Right lobe of liver (tissue), 4 donors: ENCODE measurements around the gene DAZAP1.

ENCODE experiments used
- POLR2A ChIP-seq: fragments of 450-650 bp; IDR thresholded peaks from one replicate; pipeline ENCODE4 v1.6.1; 2017; ENCODE audit warnings: antibody characterized with exemption, mild to moderate bottlenecking
- TF ChIP-seq, protein P1 (sequence below), 4 donors: fragments of 200-600 bp in 3 of 4; fragments of 450-650 bp in 1 of 4; IDR thresholded peaks; one replicate each; pipeline versions ENCODE4 v1.5.1 to v1.8.0; 2016 to 2022; ENCODE audit warnings: antibody characterized with exemption in 4 of 4, mild to moderate bottlenecking in 2 of 4
- donor health status: DM: no; HTN: no; CAD: no.
- donor health status: DM: no; HTN: no; CAD: no.
- donor health status: DM: no; HTN: yes; CAD: no.

DNA sequence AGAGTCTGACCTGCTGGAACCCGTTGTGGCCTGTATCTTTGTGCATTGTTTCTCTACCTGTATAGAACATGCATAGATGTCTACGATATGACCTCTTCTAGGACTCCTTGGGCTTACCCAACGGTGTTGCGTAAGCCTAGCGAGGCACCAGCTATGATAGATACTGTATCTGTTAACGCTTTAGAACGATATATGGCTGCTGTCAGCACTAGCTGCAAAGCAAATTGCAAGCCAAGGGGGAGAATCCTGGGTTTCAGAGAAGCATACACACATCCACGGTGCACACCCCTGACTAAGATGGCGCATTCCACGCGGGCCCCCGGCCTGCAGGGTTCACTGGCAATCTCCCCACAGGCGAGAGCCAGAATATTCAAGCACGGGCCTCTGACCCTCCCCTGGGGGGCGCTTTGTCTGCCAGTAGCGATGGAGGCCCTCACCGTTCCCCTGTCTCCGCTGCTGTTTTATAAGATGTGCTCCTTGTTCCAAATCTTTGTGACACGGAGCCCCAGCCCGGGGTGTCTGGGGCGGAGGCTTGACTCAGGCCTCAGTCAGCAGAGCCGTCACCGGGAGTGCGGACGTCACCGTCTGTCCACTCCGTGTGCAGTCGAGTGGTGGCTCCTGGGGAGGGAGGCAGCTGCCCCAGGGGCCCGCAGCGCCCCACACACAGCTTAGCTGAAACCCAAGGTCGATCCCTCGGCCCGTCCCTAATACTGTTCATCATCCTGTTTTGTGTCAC, 17.9 kb downstream of the DAZAP1 start:
- no peak for TF ChIP-seq POLR2A
- TF ChIP-seq, protein P1, sequence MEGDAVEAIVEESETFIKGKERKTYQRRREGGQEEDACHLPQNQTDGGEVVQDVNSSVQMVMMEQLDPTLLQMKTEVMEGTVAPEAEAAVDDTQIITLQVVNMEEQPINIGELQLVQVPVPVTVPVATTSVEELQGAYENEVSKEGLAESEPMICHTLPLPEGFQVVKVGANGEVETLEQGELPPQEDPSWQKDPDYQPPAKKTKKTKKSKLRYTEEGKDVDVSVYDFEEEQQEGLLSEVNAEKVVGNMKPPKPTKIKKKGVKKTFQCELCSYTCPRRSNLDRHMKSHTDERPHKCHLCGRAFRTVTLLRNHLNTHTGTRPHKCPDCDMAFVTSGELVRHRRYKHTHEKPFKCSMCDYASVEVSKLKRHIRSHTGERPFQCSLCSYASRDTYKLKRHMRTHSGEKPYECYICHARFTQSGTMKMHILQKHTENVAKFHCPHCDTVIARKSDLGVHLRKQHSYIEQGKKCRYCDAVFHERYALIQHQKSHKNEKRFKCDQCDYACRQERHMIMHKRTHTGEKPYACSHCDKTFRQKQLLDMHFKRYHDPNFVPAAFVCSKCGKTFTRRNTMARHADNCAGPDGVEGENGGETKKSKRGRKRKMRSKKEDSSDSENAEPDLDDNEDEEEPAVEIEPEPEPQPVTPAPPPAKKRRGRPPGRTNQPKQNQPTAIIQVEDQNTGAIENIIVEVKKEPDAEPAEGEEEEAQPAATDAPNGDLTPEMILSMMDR (IDR thresholded peaks at IDR 0.05) = no peak
